ENCODE results near the gene CDC26.
A peak's percentile ranks its signal among the peaks of the same experiment; 100 is the strongest.
"Not testable (repeated sequence)": the region's sequence is repeated elsewhere in the genome, so short reads cannot be mapped to it uniquely, and the experiment has no call there.

Gene CDC26

DNA sequence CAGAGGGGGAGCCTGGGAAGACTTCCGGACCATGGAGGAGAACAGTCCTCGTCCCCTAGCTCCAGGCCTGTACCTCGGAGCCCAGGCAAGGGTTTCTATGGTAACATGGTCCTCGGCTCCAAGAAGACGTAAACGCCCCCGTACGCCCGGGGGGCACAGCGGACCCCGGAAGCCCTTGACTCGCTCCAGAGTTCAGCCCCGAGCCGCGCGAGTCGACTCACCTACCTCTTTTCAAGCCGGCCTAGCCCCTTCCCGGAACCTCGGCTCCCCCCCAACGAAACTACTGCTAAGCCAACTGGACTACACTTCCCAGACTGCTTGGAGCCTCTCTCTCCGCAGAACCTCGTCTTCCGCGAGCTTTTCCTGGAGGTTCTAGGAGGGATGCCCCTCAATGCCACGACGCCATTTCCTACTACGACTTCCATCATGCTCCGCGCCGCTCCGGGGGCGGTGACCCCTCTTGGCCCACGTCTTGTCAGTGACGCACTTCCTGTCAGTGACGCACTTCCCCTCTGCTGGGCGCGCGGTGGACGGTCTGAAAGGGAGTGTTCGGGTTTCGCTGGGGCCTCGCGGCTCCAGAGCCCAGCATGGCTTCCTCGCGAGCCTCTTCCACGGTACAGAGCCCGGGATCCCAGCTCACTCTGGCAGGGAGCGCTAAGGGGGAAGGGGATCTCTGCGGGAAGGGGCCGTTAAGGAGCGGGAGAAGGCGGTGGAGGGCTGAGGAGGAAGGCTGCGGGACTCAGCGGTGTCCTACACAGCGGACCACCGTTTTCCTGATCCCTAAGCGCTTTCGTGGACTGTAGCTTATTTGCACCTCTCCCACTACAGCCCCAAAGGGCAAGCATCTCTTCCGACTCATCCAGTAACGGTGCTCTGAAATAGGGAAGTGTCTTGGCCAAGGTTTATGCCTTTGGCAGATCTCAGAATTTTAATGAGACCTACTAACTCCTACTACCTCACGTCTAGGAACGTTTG lies at the start of gene CDC26, which contains the start of gene PRPF4:
Gene CDC26 (minus strand): TSS at position 416 of the 975 bp plus-strand sequence. CDS start 3,065 bp downstream, outside the sequence.
Gene PRPF4 (plus strand): TSS at position 502 of the 975 bp plus-strand sequence. CDS start 86 bp downstream, at position 588.
- DNase-seq: peak; percentile 97

DNA sequence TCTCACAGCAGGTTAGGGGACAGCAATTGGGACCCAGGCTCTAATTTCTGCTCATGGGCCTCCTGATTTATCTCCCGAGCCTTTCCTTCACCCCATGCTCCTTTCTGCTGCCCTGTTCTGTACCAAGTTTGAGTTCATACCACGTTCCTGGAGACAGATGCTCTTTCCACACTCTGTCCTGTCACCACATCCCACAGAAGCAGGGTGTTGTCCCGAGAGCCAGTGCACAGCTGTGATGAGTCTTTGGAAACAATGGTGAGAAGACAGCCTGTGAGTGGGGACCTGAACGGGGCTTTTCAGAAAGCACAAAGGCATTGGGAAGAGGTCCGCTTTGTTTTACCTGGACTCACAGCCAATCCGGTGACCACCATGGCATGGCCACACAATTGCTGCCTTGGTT lies 47.3 kb upstream of the CDC26 start:
- DNase-seq: no peak

DNA sequence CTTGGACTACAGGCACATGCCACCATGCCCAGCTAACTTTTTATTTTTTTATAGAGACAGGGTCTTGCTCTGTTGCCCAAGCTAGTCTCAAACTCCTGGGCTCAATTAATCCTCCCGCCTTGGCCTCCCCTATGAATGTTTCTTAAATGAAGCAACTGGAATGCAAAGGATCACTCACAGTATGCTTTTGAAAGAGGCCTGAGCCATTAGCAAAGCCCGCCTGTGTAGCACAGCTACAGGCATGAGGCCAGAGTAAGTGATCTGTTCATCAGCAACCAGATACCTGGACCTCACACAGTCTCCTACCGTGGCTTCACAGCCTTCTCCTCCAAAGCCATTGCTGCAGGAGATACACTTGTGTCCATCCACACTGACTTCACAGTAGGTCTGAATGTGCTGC lies 44.7 kb upstream of the CDC26 start:
- no peak for DNase-seq

DNA sequence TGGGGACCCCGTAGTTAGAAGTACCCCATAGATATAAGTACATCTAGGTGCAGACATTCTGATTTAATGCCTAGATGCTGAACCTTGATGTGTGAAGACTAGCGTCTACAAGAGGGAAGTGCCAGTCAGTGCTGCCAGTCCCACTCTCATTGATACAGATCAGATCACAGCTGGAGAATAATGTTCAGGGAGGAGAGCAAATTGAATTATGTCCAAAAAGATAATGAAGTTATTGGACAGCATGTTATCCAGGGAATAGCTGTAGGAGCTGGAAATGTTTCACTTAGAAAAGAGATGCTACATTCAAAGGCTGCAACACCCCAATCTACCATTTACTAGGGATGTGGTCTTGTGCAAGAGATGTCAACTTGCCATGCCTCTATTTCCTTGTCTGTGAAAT lies 43.7 kb upstream of the CDC26 start:
- no peak for DNase-seq

DNA sequence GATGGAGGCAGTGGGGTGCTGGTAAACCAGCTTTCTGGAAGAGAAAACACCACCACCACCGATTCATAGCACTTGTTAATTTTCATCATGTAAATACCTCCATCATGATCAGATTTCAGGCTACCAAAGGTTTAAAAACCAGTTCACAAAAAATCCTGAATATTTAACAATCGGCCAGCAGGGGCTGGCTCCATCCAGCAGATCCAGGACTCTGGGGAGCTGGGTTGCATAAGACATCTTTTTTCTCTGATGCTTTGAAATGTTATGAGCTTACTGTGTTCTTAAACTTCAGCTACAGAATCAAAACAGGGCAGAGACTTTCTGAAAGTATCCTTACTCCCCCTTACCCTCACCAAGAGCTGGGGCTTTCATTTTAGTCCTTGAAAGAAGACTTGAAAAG lies 42.4 kb upstream of the CDC26 start:
- DNase-seq: no peak

DNA sequence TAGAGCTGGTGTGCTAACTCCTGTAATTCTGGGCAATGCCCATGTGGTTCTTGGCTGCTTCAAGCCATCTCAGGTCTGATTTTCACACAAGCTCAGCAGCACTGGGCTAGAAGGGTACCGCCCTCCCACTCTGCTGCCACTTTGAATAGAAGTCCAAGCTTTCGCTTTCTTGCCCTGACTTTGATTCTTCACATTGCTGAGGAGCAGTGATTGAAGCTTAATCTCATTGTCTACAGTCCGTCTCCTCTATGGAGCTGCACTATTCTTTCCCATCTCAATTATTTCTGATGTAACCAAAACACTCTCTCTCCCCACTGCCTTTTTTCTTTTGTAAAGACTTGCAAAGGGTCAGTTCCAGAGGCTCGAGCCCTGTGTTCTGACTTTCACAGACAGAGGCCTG lies 40.7 kb upstream of the CDC26 start:
- DNase-seq: no peak

DNA sequence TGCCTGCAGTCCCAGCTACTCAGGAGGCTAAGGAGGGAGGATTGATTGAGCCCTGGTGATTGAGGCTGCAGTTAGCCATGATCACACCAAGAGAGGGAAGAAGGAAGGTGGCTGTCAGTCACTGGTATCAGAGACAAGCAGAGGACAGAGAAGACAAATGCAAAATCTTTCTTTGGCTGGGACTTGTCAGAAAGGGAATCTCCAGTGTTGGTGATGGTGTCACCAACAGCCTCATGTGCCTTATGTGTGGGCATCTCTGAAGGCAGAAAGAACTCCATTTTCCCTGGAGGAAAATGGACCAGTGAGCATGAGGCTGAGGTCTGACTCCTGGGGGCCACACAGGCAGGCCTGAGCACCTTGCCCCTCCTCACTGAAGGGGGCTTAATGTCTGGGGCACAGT lies 39.9 kb upstream of the CDC26 start:
- DNase-seq: no peak

DNA sequence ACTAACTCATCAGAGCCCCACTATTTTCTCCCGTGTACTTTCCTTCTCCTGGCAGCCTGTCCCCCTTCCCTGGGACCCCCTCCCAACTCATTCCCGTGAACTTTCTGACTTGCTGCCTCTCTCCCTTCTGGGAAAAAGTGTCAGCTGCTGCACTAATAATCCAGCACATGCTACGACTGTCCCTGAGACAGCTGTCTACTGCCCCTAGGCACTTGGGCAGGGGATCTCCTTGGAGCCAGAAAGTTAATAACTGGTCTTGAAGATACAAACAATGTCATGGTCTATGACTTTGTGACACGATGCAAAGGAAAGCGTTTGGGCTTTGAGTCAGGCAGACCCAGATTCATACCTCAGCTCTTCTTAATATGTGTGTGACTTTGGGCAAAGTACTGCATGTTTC lies 37.9 kb upstream of the CDC26 start:
- DNase-seq: no peak

DNA sequence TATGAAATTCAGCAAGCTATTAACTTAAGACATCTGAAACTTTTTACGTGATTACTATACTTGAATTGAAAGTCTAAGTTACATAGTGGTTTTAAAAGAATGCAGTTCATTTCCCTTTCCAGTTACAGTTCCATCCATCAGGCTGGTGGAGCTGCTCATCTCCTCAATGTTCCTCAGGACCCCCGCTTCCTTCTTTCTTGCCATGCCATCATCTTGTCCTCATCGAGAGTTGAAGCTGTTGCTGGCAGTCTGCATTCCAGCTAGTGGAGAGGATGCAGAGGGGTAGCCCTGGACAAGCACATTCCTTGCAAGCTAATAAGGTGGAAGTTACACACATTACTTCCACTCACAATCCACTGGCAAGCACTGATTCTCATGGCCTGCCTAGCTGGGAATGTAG lies 36.6 kb upstream of the CDC26 start:
- no peak for DNase-seq

DNA sequence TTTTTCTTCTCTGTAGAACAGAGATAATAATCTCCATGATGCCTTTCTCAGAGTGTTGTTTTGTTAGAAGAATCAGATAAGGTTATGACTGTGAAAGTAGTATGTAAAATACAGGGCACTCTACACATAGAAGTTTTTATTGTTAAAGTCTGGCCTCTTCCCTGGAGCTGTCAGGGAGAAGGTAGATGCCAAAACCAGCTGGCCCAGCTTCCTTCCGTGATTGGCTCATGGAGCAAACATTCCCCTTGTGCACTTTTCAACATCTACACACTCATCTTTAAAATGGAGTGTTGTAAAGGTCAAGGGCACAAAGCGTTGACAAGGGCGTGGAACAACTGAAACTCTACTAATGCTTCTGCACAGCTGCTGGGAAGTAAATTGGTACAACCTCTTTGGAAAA lies 35.2 kb upstream of the CDC26 start:
- no peak for DNase-seq

DNA sequence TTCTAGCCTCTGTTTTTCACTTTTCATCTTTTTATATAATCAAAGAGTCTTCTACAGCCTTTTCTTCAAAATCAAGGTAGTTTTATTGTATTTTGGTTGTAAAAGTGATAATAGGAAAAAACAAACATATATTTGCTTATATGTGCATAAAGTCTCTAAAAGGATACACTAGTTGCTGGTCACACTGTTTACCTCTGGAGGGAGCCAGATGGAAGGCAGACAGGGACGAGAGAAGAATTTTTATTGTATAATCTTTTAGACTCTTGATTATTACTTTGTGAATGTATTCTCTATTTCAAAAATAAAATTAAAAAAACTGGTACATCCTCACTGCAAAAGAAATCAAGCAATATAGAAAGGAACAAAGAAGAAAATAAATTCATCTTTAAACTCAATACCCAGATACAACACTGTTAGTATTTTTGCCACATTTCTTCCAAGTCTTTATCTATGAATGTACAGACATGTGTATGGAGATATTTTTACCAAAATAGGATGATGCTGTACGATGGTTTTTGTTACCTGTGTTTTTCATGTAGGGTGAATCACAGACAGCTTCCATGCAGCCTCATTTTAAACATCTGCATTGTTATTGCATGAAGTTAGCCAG lies 33.9 kb upstream of the CDC26 start:
- peak; percentile 53 for DNase-seq

DNA sequence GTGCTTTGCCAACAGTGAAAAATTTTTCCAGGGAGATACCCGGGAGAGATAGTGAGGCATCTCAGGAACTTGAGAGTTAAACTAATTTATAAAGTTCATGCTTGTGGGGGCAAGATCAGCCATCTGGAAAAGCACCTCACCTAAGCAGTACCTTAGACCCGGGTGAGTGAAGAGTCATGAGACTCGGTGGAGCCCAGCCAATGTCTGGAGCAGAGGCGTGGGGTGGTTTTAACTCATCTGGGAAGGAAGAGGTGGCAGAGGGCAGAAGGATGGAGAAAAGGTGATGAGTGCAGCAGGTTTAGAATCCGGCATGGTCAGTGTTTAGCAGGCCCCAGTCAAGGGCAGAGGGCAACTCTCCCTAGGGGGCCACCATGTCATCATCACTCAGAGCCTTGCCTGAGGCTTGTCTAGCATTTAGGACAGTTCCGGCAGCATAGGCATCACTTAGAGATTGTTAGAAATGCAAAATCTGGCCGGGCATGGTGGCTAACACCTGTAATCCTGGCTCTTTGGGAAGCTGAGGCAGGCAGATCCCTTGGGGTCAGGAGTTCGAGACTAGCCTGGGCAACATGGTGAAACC lies 32.1 kb upstream of the CDC26 start:
- no peak for DNase-seq

DNA sequence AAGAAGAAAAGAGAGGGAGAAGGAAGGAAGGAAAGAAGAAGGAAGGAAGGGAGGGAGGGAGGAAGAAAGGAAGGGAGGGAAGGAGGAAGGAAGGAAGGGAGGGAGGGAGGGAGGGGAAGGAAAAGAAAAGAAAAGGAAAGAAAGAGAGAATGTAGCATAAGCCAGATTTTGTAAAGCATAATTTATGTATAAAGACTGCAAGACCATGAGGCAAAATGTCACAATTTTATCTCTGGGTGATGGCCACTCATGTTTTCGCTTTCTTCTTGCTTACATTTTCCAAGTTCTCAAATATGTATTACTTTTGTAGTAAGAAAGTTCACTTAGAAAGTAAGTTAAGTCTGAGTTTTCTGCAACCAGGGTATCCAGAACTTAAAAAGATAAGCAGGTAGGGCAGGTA lies 31.2 kb upstream of the CDC26 start:
- no peak for DNase-seq

DNA sequence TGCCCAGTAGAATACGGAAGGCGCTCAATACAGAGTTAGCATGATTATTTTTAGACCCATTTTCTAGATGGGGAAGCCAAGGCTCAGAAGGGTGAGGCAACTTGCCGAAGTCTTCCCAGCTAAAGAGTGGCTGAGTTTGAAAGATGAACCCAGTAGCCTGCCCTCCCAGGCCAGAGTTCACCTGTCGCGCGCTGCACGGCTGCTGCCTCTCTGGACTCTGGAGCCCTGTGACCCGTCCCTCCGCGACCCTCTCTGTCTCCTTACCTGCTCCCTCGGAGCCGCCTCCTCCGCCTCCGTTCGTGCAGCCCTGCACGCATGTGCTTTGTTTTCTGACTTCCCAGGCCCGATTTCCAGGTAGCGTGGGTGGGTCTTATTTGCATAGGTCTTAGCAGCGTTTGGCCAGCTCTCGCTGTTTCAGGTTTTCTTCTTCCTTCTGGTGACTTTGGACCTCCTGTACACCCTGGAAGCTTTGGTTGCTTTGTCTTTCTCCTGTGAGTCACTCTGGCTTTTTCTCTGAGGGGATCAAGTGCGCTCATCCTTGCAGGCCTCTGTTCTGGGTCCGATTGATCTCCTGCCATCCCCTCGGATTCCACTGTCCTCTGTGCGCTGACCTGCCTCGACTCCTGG lies 27.5 kb upstream of the CDC26 start, which contains the start of gene RNF183:
Gene RNF183 (minus strand): TSS at position 585 of the 627 bp plus-strand sequence. CDS start 5,192 bp downstream, outside the sequence.
- DNase-seq: no peak

DNA sequence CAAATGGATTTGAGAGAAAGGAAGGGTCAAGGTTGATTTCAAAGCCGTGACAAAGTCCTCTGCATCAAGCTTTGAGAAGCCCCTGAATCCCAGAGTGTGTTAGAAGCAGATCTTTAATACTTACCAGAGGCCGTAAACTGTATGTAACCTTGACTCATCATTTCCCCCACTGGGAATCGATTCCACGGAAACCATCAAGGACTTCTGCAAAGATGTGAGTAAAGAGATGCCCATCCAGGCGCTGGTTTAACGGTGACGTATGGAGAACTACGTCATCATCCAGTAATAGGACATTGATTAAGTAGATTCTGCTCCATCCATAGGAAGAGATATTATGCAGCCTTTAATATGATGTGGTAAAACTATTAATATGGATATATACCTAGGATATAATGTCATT lies 26.2 kb upstream of the CDC26 start:
- DNase-seq: no peak

DNA sequence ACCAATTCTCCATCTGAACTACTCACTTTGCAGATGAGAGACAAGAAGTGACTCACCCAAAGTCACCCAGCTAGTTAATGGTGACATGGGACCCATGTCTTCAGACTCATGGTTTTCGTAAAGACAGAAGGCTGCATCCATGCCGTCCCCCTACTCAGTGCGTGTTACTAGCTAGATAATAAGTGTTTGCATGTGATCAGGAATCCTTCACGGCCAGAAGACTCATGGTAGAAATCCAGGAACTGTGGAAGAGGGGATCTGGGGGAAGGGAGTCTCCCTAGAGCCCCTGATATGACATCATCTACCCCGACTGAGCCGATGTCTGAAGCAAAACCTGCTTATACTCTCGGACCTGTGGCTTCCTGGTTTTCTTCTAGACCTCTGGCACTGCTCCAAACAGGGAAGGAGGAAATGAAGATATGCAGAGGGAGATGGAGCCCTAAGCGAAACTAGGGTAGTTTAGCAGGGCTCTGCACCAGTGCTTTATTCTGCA lies 24.5 kb upstream of the CDC26 start:
- no peak for DNase-seq

DNA sequence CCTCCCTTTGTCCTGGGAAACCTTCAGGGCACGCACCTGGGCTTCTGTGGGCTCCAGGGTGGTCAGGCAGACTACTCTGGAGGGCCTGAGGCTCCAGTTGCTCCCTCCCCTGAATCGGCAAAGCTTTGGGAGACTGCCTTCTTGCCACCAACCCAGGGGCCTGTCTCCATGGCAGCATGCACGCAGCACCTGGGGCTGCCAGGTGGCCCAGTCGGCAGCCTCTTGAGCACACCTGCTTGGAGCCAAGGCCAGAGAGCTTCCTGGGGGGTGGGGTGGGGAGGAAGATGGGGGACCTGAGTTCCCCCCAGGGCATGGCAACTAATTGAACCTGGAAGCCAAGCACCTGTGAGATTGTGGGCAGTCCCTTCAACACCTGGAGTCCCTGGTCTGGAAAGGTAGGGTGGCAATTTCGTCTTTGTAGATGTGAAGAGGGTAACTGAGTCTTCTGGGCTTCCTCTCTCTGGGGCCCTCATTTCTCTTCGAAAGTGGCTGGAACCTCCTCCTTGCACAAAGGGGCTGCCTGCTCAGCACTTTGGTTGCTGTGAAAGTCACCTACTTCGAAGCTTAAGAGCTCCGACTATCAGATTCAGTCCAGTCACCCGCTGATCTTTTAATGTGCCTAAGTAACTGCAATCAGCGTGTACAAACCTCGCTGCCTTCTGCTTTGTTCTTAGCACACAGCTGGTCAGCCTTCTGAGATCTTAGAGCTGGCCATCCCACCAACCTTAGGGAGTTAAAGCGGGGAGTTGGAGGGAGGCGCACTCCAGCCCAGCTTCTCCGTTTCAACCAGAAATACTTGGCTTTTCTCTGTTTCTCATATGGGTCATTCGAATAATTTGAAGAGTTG lies 23.8 kb upstream of the CDC26 start:
- no peak for DNase-seq

DNA sequence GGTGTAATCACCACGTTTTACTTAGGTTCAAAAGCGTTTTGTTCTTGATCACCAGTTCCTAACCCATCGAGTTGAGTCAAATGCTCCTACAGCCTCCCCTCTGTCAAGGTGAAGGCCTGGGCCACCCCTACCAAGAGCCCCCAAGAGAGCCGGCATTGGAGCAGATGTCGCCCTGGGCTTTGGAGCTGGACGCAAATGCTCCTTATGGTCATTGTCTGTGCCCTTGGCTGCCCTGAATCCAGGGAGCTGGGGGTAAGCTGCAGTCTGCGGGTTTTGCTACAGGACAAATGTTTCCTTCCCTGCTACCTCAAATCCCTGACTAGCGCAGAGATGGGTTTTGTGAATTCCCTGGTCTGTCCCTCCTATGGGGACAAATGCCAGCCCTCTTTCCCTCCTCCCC lies 22.9 kb upstream of the CDC26 start:
- DNase-seq: no peak

DNA sequence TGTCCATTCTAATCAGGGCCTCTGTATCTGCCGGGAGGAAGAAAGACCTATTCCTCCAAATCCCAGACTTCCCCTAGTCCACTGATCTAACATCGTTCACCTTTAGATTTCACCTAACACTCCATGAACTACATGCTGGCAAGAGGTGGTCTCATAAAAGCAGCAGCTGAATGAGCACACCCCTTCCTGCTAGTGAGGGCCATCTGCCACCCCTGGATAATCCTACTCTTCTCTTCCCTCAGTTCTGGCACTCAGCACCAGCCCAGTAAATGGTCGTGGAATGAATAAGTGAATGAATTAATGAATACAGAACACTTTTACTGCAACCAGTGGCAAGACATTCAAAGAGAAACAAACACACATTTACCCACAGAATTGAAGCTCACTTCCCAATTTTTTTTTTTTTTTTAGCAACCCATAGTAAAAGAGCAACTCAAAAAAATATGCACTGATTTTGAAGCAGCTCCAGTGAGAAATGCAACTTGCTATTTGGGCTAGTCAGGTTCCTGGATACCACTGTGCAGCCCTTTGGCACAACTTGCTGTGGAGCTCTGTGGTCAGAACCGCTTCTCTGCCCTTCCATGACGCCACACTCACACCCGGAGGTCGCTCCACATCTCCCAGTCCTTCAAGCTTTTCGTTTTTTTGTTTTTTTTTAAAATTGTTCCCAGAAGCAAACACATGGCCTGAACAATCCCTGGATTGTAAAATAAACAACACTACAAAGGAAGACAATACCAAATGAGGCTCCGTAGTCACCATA lies 21.6 kb upstream of the CDC26 start:
- DNase-seq: no peak

DNA sequence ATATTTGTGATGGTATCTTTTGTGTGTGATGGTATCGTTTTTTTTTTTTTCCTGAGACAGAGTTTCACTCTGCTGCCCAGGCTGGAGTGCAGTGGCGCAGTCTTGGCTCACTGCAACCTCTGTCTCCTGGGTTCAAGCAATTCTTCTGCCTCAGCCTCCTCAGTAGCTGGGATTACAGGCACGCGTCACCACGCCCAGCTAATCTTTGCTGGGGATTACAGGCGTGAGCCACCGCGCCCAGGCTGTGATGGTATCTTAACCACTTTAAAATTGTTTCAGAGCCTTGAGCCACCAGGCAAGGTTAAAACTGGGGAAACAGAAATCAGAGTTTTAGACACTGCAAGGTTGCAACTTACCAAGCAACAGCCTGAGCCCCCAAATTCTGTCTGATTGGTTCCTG lies 20.9 kb upstream of the CDC26 start:
- not testable (repeated sequence) for DNase-seq

DNA sequence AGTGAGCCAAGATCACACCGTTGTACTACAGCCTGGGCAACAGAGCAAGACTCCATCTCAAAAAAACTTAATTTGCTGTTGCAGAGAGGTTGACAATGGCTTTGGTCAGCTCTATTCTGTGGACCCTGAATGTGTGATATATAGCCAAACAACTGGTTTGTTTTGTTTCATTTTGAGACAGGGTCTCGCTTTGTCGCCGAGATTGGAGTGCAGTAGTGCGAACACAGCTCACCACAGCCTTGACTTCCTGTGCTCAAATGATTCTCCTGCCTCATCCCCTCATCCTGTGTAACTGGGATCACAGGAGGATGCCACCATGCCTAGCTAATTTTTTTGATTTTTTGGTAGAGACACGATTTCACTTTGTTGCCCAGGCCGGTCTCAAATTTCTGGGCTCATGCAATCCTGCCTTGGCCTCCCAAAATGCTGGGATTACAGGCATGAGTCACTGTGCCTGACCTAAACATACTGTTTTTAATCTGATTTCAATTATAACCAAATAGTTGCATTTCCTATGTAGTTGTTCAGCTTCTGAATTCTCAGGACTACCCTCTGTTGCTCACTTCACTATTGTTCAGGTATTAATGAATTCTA lies 18.0 kb upstream of the CDC26 start:
- peak; percentile 16 for DNase-seq
